ENCODE results near the gene SCRN2. TPM values are rescaled to one million over a fixed set of nuclear protein-coding genes. Genes with fewer than 3 reads are reported as not detected.

SCRN2 gene
- total and polyA plus RNA-seq, 2 of the 8 experiments (the other 6 are each of a cell fraction or from before 2014, with no cell fraction given) = 24.4 to 42.3 TPM

Other genes starting within 250 kb of the SCRN2 start
- gene KPNB1, start 191.4 kb downstream of the SCRN2 start, total RNA-seq (2021; fragmentation: NEBNext Ultra II Directional; extraction: Animal tissue kit (Norgen Biotek cat#: 25700)) = 625 and 635 TPM in 2 replicates
- gene KPNB1, start 191.4 kb downstream of the SCRN2 start, polyA plus RNA-seq (2011; rRNA removed) = 142 and 171 TPM in 2 replicates
- gene TBKBP1, start 147.1 kb downstream of the SCRN2 start, total RNA-seq (2021; fragmentation: NEBNext Ultra II Directional; extraction: Animal tissue kit (Norgen Biotek cat#: 25700)) = 15.1 and 16.7 TPM in 2 replicates
- gene TBKBP1, start 147.1 kb downstream of the SCRN2 start, polyA plus RNA-seq (2011; rRNA removed) = 6.3 and 9.3 TPM in 2 replicates
- not detected in 2 replicates for gene TBX21, start 108.0 kb downstream of the SCRN2 start, total RNA-seq (2021; fragmentation: NEBNext Ultra II Directional; extraction: Animal tissue kit (Norgen Biotek cat#: 25700))
- gene TBX21, start 108.0 kb downstream of the SCRN2 start, polyA plus RNA-seq (2011; rRNA removed) = 0.05 TPM in 1 of 2 replicates, not detected in the other
- 8.9 and 9.6 TPM in 2 replicates for gene OSBPL7, start 19.5 kb downstream of the SCRN2 start, total RNA-seq (2021; fragmentation: NEBNext Ultra II Directional; extraction: Animal tissue kit (Norgen Biotek cat#: 25700))
- 7.2 and 10.0 TPM in 2 replicates for gene OSBPL7, start 19.5 kb downstream of the SCRN2 start, polyA plus RNA-seq (2011; rRNA removed)
- gene MRPL10, start 9.7 kb downstream of the SCRN2 start, total RNA-seq (2021; fragmentation: NEBNext Ultra II Directional; extraction: Animal tissue kit (Norgen Biotek cat#: 25700)) = 83.0 and 85.3 TPM in 2 replicates
- gene MRPL10, start 9.7 kb downstream of the SCRN2 start, polyA plus RNA-seq (2011; rRNA removed) = 213 and 214 TPM in 2 replicates
- 0.36 TPM in 1 of 2 replicates, not detected in the other for gene LRRC46, start 9.6 kb downstream of the SCRN2 start, total RNA-seq (2021; fragmentation: NEBNext Ultra II Directional; extraction: Animal tissue kit (Norgen Biotek cat#: 25700))
- 0.16 and 0.18 TPM in 2 replicates for gene LRRC46, start 9.6 kb downstream of the SCRN2 start, polyA plus RNA-seq (2011; rRNA removed)
- 1.5 and 1.6 TPM in 2 replicates for gene SP6, start 9.9 kb upstream of the SCRN2 start, total RNA-seq (2021; fragmentation: NEBNext Ultra II Directional; extraction: Animal tissue kit (Norgen Biotek cat#: 25700))
- 1.2 and 1.5 TPM in 2 replicates for gene SP6, start 9.9 kb upstream of the SCRN2 start, polyA plus RNA-seq (2011; rRNA removed)
- gene SP2, start 55.0 kb upstream of the SCRN2 start, total RNA-seq (2021; fragmentation: NEBNext Ultra II Directional; extraction: Animal tissue kit (Norgen Biotek cat#: 25700)) = 11.0 and 13.8 TPM in 2 replicates
- 5.6 and 9.5 TPM in 2 replicates for gene SP2, start 55.0 kb upstream of the SCRN2 start, polyA plus RNA-seq (2011; rRNA removed)
- gene PNPO, start 100.3 kb upstream of the SCRN2 start, total RNA-seq (2021; fragmentation: NEBNext Ultra II Directional; extraction: Animal tissue kit (Norgen Biotek cat#: 25700)) = 7.0 and 8.8 TPM in 2 replicates
- 7.5 and 8.1 TPM in 2 replicates for gene PNPO, start 100.3 kb upstream of the SCRN2 start, polyA plus RNA-seq (2011; rRNA removed)
- 0.26 and 0.34 TPM in 2 replicates for gene PRR15L, start 116.6 kb upstream of the SCRN2 start, total RNA-seq (2021; fragmentation: NEBNext Ultra II Directional; extraction: Animal tissue kit (Norgen Biotek cat#: 25700))
- 1.1 TPM in 2 replicates for gene PRR15L, start 116.6 kb upstream of the SCRN2 start, polyA plus RNA-seq (2011; rRNA removed)
- gene CDK5RAP3, start 129.8 kb upstream of the SCRN2 start, total RNA-seq (2021; fragmentation: NEBNext Ultra II Directional; extraction: Animal tissue kit (Norgen Biotek cat#: 25700)) = 88.2 and 97.6 TPM in 2 replicates
- 93.2 and 119 TPM in 2 replicates for gene CDK5RAP3, start 129.8 kb upstream of the SCRN2 start, polyA plus RNA-seq (2011; rRNA removed)
- gene COPZ2, start 196.5 kb upstream of the SCRN2 start, total RNA-seq (2021; fragmentation: NEBNext Ultra II Directional; extraction: Animal tissue kit (Norgen Biotek cat#: 25700)) = not detected in 2 replicates
- gene COPZ2, start 196.5 kb upstream of the SCRN2 start, polyA plus RNA-seq (2011; rRNA removed) = 0.24 and 0.25 TPM in 2 replicates
- 140 and 148 TPM in 2 replicates for gene NFE2L1, start 207.1 kb upstream of the SCRN2 start, total RNA-seq (2021; fragmentation: NEBNext Ultra II Directional; extraction: Animal tissue kit (Norgen Biotek cat#: 25700))
- 143 and 173 TPM in 2 replicates for gene NFE2L1, start 207.1 kb upstream of the SCRN2 start, polyA plus RNA-seq (2011; rRNA removed)

Measured in H1 (cell line).